Keratinocyte (primary cell): ENCODE measurements around the gene USP38. TPM values are rescaled to one million over a fixed set of nuclear protein-coding genes. Genes with fewer than 3 reads are reported as not detected.

Experiments
- DNase-seq: peaks from one replicate; pipeline ENCODE4 v3.0.0-alpha.2; 2011; ENCODE audit warnings: low read depth, missing footprints, low spot score
- FAIRE-seq: peaks from 2 replicates; lab custom pipeline; 2011; peaks lifted over from hg19 to GRCh38; lab: Jason Lieb, UNC
- H2AFZ ChIP-seq: 2 replicates; pipeline ENCODE4 v1.6.0; 2012; ENCODE audit warnings: low read length, control low read depth, inconsistent platforms; ENCODE audit not compliant: control insufficient read depth
- H3K27ac ChIP-seq: 2 replicates; pipeline ENCODE4 v1.5.1; 2011; ENCODE audit warnings: low read length; ENCODE audit not compliant: control insufficient read depth, insufficient read depth
- H3K27me3 ChIP-seq: 3 replicates; pipeline ENCODE4 v1.6.0; 2011; ENCODE audit warnings: low read length; ENCODE audit not compliant: control insufficient read depth, insufficient read depth; ENCODE audit errors: extremely low read depth
- H3K36me3 ChIP-seq, 2 experiments: 2 replicates in 1 of 2; 3 replicates in 1 of 2; pipeline ENCODE4 v1.5.1; 2011; ENCODE audit warnings: low read length in 2 of 2, mild to moderate bottlenecking in 1 of 2; ENCODE audit not compliant: control insufficient read depth in 2 of 2, insufficient read depth in 2 of 2; ENCODE audit errors: extremely low read depth in 1 of 2
- H3K4me1 ChIP-seq: 3 replicates; pipeline ENCODE4 v1.5.1; 2011; ENCODE audit warnings: low read length; ENCODE audit not compliant: control insufficient read depth, insufficient read depth; ENCODE audit errors: extremely low read depth
- H3K4me2 ChIP-seq: 3 replicates; pipeline ENCODE4 v1.6.0; 2011; ENCODE audit warnings: low read depth, low read length; ENCODE audit not compliant: control insufficient read depth, insufficient read depth; ENCODE audit errors: extremely low read depth
- H3K4me3 ChIP-seq, 3 experiments: fragments of 200-600 bp in 1 of 3; sonication (generic) in 1 of 3; 2 replicates in 2 of 3; 3 replicates in 1 of 3; pipeline ENCODE4 v1.5.1; 2011 to 2016; ENCODE audit warnings: low read length in 3 of 3, mild to moderate bottlenecking in 3 of 3, control low read depth in 2 of 3, inconsistent platforms in 1 of 3, low read depth in 1 of 3, mixed read lengths in 1 of 3, mixed run types in 1 of 3, moderate library complexity in 1 of 3; ENCODE audit not compliant: control insufficient read depth in 2 of 3, insufficient read depth in 2 of 3; ENCODE audit errors: extremely low read depth in 1 of 3
- H3K79me2 ChIP-seq: 2 replicates; pipeline ENCODE4 v1.6.0; 2012; ENCODE audit warnings: low read length; ENCODE audit not compliant: control insufficient read depth, insufficient read depth
- H3K9ac ChIP-seq: 3 replicates; pipeline ENCODE4 v1.6.0; 2011; ENCODE audit warnings: low read length; ENCODE audit not compliant: control insufficient read depth, insufficient read depth; ENCODE audit errors: extremely low read depth
- H3K9me1 ChIP-seq: 3 replicates; pipeline ENCODE4 v1.6.0; 2011; ENCODE audit warnings: low read length; ENCODE audit not compliant: control insufficient read depth, insufficient read depth; ENCODE audit errors: extremely low read depth
- H3K9me3 ChIP-seq: 2 replicates; pipeline ENCODE4 v1.5.1; 2012; ENCODE audit warnings: low read depth, low read length; ENCODE audit not compliant: control insufficient read depth
- H4K20me1 ChIP-seq: 3 replicates; pipeline ENCODE4 v1.6.0; 2011; ENCODE audit warnings: low read length; ENCODE audit not compliant: control insufficient read depth, insufficient read depth; ENCODE audit errors: extremely low read depth
- EZH2 ChIP-seq: IDR thresholded peaks from one replicate; pipeline ENCODE4 v1.6.1; 2012; ENCODE audit warnings: inconsistent platforms, mild to moderate bottlenecking, low read length, moderate library complexity
- dilution Hi-C: fragments of 300-500 bp; cut with MboI; formaldehyde crosslinking; loops from one replicate; pipeline ENCODE4 v1.7.0; 2020; ENCODE audit warnings: low sequenced_read_pairs; ENCODE audit not compliant: extremely low pct_ligation_motif_present
- polyA plus RNA-seq, 5 experiments: library from polyadenylated mRNA; depleted of rRNA in 3 of 5; stranded (reverse) in 3 of 5; stranded (forward) in 1 of 5; unstranded in 1 of 5; fragments of >200 nt; gene quantifications; 1 replicate in 1 of 5; 2 replicates in 3 of 5; 3 replicates in 1 of 5; pipeline versions ENCODE4 v1.2.1 to v1.2.3, GENCODE V29; 2011 to 2012; ENCODE audit warnings: missing spikeins in 2 of 5, low read depth in 1 of 5, low replicate concordance in 1 of 5
- TF ChIP-seq, protein P1 (sequence below), 3 experiments: IDR thresholded peaks in 1 of 3; conservative IDR thresholded peaks in 1 of 3; optimal IDR thresholded peaks in 1 of 3; 2 replicates in 2 of 3; 3 replicates in 1 of 3; pipeline versions ENCODE3 to v1.5.1; 2011; ENCODE audit warnings: low read length in 3 of 3, mild to moderate bottlenecking in 3 of 3, moderate library complexity in 2 of 3, control low read depth in 1 of 3, inconsistent platforms in 1 of 3; ENCODE audit not compliant: insufficient read depth in 2 of 3; ENCODE audit errors: extremely low read depth in 1 of 3

Gene USP38
- polyA plus RNA-seq, 1 donor (not counting 4 experiments of a cell fraction or from before 2014, with no cell fraction given), result 12.8 TPM

DNA sequence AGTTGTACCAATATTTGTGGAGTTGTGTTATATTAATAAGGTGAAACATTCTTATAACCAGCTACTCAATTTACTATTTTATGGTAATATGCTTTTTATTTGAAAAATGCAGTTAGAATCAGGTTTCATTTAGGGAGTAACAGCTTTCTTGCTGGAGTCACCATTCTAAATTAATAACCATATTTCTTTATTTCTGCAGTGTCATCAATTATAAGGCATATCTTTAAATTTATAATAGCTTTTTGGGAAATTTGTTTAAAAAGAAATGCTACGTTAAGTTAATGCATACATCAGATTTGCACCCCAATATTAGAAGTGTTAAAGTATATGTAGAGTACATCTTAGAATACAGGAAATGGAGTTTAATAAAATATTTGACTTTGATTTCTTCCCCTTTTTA lies 18.9 kb downstream of the USP38 start:
- no peak overlapping the region for H3K4me3 ChIP-seq
- TF ChIP-seq EZH2, result no peak
- TF ChIP-seq, protein P1, sequence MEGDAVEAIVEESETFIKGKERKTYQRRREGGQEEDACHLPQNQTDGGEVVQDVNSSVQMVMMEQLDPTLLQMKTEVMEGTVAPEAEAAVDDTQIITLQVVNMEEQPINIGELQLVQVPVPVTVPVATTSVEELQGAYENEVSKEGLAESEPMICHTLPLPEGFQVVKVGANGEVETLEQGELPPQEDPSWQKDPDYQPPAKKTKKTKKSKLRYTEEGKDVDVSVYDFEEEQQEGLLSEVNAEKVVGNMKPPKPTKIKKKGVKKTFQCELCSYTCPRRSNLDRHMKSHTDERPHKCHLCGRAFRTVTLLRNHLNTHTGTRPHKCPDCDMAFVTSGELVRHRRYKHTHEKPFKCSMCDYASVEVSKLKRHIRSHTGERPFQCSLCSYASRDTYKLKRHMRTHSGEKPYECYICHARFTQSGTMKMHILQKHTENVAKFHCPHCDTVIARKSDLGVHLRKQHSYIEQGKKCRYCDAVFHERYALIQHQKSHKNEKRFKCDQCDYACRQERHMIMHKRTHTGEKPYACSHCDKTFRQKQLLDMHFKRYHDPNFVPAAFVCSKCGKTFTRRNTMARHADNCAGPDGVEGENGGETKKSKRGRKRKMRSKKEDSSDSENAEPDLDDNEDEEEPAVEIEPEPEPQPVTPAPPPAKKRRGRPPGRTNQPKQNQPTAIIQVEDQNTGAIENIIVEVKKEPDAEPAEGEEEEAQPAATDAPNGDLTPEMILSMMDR (optimal IDR thresholded peaks at IDR 0.05 in 1 of 3, IDR thresholded peaks at IDR 0.05 in 1 of 3, conservative IDR thresholded peaks at IDR 0.05 in 1 of 3; ENCODE audit: extremely low read depth in 1 of 3, insufficient read depth in 2 of 3, low read length in 3 of 3), result no peak
- no peaks in the 10 kb centered on the region for H3K9me1 ChIP-seq
- H4K20me1 ChIP-seq, result no peaks in the 10 kb centered on the region
- no peak overlapping the region for H2AFZ ChIP-seq
- H3K27me3 ChIP-seq, result no peaks in the 10 kb centered on the region
- no peak overlapping the region for H3K9ac ChIP-seq
- peaks cover 4 to 7% of the 10 kb centered on the region in 2 experiments for H3K36me3 ChIP-seq
- no peaks in the 10 kb centered on the region for H3K4me1 ChIP-seq
- H3K9me3 ChIP-seq, result no peaks in the 10 kb centered on the region
- FAIRE-seq (no peak), DNase-seq (no peak)
- no peaks in the 10 kb centered on the region for H3K79me2 ChIP-seq
- dilution Hi-C loops, result no loop called here
- no peak overlapping the region for H3K27ac ChIP-seq
- no peak overlapping the region for H3K4me2 ChIP-seq

DNA sequence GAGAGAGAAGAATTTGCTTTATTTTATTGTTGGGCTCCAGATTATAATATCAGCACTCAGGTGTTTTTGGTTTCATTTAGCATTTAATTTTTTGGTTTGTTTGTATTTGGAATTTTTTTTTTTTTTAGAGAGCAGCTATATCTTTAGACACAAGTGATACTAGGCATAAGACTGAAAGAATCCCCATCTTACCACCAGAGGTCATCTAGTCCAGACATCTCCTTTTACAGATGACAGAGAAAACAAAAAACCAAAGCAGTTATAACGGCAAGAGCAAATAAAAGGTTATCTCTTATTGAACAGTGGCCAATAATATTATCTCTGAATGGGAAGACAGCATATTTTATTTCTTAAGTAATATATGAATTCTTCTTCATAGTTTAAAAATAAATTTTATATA lies 22.8 kb downstream of the USP38 start:
- FAIRE-seq, result no peak
- peaks cover 4% of the 10 kb centered on the region in 2 experiments for H3K36me3 ChIP-seq
- no peak overlapping the region for H3K4me2 ChIP-seq

More for the DNA sequence above, 22.8 kb downstream of the USP38 start:
- no peaks in the 10 kb centered on the region for H3K4me1 ChIP-seq
- TF ChIP-seq EZH2, result no peak
- TF ChIP-seq, protein P1 (optimal IDR thresholded peaks at IDR 0.05 in 1 of 3, IDR thresholded peaks at IDR 0.05 in 1 of 3, conservative IDR thresholded peaks at IDR 0.05 in 1 of 3; ENCODE audit: extremely low read depth in 1 of 3, insufficient read depth in 2 of 3, low read length in 3 of 3), result peak in 1 of 3 experiments; percentile 12
- dilution Hi-C loops, result no loop called here
- H4K20me1 ChIP-seq, result no peaks in the 10 kb centered on the region
- no peak overlapping the region for H3K27ac ChIP-seq
- H3K9me1 ChIP-seq, result no peaks in the 10 kb centered on the region
- no peak overlapping the region for H3K4me3 ChIP-seq
- no peak for DNase-seq
- no peaks in the 10 kb centered on the region for H3K27me3 ChIP-seq
- no peak overlapping the region for H3K9ac ChIP-seq
- no peaks in the 10 kb centered on the region for H3K9me3 ChIP-seq
- no peak overlapping the region for H2AFZ ChIP-seq
- H3K79me2 ChIP-seq, result no peaks in the 10 kb centered on the region
